Activated CD4-positive, CD25-positive, alpha-beta regulatory T cell (primary cell): Measurements from ENCODE around the gene UBAP1L.
"Not testable (repeated sequence)": the region's sequence is repeated elsewhere in the genome, so short reads cannot be mapped to it uniquely, and the experiment has no call there.

ENCODE experiments used
- DNase-seq, 4 experiments: peaks; one replicate each; lab custom pipeline; 2025; lab: John Stamatoyannopoulos, UW

UBAP1L gene

DNA sequence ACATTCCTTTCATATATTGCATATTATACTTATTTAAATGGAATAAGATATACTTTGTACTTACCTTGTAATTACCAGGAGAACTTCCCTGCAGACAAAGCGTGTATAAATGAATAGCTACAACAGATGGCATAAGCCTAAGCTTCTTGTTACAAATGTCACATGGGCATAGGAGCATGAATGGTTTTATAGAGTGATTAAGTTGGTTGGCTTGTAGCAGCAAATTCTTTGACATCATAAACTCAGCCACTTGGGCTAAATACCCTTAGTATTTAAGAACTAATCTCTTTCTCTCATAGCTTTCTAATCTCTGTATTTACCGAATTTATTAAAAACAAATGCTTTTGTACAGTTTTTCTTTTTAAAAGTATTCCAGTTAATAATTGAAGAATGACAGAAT lies at the start of gene UBAP1L:
TSS of gene UBAP1L (minus strand) at position 115 of the 400 bp plus-strand sequence. CDS start 8,985 bp downstream, outside the sequence.
- DNase-seq = no peak

DNA sequence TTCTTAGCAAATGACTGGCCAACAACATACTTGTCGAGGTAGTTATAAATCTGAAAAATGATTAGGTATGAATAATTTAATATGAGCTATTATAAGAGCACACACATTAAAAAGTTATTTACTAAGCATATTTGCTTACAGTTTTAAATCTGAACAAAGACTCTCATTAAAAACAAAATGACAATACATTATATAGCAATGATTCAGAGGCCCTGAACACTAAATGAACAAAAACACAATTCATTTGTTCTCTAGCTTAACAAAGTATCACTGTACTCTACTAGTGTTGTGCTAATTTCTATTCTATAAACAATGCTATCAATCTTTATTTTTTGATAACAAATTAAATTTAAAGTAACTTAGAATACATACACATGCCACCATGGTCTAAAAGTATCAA lies 49.1 kb upstream of the UBAP1L start:
- no peak for DNase-seq

GRCh38 chr15:65163041-65163440 lies 48.0 kb upstream of the UBAP1L start:
- DNase-seq = no peak

DNA sequence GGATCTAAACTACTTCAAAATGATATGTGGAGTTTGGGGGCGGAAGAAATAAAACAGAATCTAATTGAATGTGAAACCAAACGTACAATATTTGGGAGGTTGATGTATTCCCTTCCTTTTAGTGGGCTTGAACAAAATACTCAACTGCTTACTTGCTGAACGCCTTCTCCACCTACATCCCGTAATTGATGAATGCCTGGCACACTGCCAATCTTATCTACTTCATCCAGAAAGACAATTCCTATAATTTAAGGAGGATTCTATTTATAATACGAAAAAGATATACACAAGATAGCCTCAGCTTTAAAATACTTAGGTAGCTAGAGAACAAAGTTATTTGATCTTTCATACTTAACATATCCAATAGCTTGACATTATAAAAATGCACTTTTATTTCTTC lies 41.7 kb upstream of the UBAP1L start:
- no peak for DNase-seq

GRCh38 chr15:65154720-65155119 lies 39.7 kb upstream of the UBAP1L start:
- no peak for DNase-seq

- DNase-seq = no peak
Measured at GRCh38 chr15:65147902-65148301, 32.9 kb upstream of the UBAP1L start.

DNA sequence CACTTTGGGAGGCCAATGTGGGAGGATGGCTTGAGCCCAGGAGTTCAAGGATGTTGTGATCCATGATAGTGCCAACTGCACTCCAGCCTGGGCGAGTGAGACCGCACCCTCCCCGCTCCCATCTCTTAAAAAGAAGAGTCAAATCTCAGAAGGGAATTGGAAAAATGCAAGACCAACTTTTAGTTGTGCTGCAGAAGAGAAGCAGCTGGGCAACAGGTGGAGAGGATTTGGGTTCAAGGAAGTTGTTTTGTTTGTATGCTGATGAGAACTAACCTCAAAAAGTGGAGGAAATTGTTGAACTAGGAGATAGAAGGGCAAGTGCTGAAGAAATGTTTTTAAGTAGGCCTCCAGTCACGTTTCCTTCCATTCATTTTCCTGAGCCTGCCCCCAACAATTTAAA lies 31.4 kb upstream of the UBAP1L start:
- DNase-seq = no peak

DNA sequence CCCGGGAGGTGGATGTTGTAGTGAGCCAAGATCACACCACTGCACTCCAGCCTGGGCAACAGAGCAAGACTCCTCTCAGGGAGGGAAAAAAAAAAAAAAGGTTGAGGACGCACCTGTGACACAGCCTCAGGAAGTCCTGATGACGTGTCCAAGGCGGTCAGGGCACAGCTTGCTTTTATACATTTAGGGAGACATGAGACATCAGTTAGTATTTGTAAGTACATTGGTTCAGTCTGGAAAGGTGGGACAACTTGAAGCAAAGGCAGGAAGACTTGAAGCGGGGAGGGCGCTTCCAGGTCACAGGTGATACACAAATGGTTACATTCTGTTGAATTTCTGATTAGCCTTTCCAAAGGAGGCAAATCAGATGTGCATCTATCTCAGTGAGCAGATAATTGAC lies 23.6 kb upstream of the UBAP1L start:
- not testable (repeated sequence) for DNase-seq

- not testable (repeated sequence) for DNase-seq
Measured at GRCh38 chr15:65137893-65138292, 22.9 kb upstream of the UBAP1L start.

- not testable (repeated sequence) for DNase-seq
Measured at GRCh38 chr15:65137089-65137488, 22.1 kb upstream of the UBAP1L start.

DNA sequence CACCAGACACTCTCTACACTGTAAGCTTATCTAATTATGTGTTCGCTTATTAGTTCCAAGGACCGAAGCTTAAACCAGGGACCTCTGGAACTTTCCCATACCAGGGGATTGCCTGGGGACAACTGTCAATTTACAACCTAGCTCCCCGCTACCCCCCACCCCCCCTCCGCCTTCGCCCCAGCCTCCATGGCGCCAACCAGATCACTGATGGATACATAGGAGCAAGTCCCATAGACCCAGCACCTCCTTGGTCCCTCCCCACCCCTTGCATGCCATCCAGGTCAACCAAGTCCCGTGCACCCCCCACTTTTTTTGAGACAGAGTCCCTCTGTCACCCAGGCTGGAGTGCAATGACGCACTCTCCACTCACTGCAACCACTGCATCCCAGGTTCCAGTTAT lies 19.5 kb upstream of the UBAP1L start:
- DNase-seq = no peak

GRCh38 chr15:65133548-65134200 lies 18.7 kb upstream of the UBAP1L start, which contains the start of gene PDCD7:
TSS of gene PDCD7 (minus strand) at chr15:65133808. CDS start at chr15:65133781, 27 bp downstream.
- peak; percentile 51 to 69 (median 68) for DNase-seq

DNA sequence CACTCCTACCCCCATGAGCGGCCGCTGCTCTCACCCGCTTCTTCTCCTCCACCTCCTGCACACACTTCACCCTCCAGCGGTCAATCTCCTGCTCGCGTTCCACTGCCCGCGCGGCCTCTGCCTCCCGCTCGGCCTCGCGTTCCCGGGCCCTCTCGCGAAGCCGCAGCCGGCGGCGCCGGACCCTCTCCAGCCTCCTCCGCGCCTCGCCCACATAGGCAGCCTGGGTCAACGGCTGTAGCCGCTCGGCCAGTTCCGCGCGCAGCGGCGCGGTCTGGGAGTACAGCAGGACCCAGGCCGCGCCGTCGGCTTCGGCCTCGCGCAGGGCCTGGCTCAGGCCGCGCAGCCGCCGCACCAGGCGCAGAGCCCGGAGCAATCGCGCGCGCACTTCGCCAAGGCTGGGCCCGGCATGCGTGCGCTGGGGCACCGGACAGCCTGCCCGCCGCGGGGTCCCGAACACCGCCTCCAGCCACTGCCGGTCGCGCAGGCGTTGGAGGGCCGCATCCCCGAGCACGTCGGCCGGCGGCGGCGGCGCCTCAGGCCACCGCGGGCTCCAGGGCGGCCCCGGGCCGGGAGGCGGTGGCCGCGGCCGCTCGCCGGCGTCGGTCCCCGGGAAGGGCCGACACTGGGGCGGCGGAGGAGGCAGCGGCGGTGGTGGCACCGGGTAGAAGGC lies 18.0 kb upstream of the UBAP1L start:
- DNase-seq = peak in 1 of 4 experiments; percentile 15

- DNase-seq = no peak
Measured at GRCh38 chr15:65130941-65131340, 15.9 kb upstream of the UBAP1L start.

DNA sequence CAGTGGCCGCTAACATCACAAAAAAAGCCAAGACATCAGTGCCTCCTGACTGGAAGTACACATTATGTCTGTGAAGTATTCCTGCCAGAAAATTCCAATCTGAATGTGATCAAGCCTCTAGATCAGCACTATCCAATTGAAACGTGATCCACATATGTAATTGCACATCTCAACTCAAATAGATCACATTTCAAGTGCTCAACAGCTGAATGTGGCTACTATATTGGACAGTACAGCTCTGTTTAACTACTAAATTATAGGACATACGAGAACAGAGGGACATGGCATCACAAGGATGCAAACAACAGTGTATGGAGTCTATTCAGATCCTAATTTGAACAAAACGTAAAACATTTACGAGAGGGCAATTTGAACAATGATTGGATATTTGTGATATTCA lies 542 bp upstream of the UBAP1L start:
- no peak for DNase-seq

GRCh38 chr15:65110676-65111292 lies 4.2 kb downstream of the UBAP1L start:
- DNase-seq = no peak

DNA sequence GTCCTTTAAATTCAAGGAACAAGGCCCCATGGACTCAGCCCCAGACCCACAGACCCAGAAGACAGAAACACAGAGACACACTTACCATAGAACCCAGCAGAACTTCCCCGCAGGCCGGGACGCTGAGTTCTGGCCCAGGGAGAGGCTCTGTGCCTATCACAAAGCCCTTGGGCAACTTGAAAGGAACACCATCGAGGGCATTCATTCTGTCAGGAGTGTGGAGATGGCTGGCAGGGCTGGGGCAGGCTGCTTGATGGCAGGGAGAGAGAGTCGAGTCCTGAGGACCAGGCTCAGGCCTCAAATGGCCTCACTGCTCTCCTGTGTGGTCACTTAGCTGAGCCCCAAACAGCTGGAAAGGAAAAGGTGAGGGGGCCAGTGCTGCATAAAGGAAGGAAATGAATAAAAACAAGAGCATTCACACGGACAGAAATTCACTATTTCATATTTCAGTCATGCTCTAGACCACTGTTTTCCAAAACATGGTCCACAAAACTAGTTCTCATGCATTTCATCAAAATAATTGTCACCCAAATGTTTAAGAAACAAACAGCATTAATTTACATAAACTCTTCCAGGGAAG lies 8.9 kb downstream of the UBAP1L start:
- DNase-seq = no peak

GRCh38 chr15:65105038-65105437 lies 10.0 kb downstream of the UBAP1L start:
- DNase-seq = no peak

DNA sequence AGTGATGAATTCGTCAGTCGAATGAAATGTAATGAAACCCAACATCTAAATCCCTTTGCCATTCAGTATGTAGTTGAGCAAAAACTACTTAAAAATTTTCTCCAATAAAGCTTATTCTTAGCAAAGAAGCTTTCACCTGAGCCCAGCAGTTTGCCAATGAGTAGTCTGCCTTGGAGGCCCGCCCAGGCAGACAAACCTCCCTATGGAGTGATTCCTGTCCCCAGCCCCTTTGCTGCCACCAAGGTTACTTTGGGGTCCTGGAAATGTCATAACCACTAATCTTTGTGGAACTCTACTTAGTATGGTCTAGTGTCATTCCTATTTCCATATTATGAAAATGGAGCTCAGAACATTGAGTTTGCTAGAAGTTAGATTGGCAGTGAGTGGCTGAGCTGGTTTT lies 12.1 kb downstream of the UBAP1L start:
- no peak for DNase-seq

GRCh38 chr15:65101891-65102708 lies 12.9 kb downstream of the UBAP1L start:
- no peak for DNase-seq

- DNase-seq = peak in 1 of 4 experiments; percentile 11
Measured at GRCh38 chr15:65101411-65101890, 13.5 kb downstream of the UBAP1L start.

DNA sequence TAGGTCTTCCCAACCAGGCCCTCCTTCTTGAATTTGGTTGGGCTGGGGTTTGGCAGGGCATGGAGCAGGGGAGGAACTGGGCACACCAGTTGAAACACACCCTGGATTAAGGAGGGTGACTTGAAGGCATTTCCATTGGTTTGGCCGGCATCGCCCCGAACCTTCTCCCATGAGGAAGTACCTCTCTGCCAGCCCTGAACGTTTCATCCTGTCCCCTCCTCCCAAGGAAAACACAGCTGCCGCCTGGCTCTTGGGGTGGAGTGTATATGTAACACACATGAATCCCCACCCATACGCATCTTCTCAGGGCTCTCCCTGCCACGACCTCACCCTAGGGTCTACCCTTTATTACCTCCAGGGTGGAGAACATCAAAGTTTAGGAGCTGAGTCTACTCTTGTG lies 14.6 kb downstream of the UBAP1L start:
- no peak for DNase-seq
